ENCODE measurements around the gene TASP1. TPM values are rescaled to one million over a fixed set of nuclear protein-coding genes. Genes with fewer than 3 reads are reported as not detected.

The TASP1 gene
- total RNA-seq, 1 donor from 2014 or later = 10.3 TPM

- Mint-ChIP-seq H3K27ac (ENCODE audit: unreplicated experiment) (no peak overlapping the region), H3K4me1 (ENCODE audit: low read depth, unreplicated experiment) (peaks cover 10% of the 10 kb centered on the region), H3K27me3 (ENCODE audit: low read depth, unreplicated experiment) (no peaks in the 10 kb centered on the region), H3K9me3 (ENCODE audit: unreplicated experiment) (peaks cover 10% of the 10 kb centered on the region), H3K4me3 (ENCODE audit: unreplicated experiment) (no peak overlapping the region), H3K36me3 (ENCODE audit: low read depth, unreplicated experiment) (peaks cover 8% of the 10 kb centered on the region)
- DNase-seq (ENCODE audit: low read depth) (peak; percentile 16), FAIRE-seq (peak; percentile 65)
- H3K4me1 ChIP-seq (ENCODE audit: insufficient read depth, low read length) = peaks cover 5% of the 10 kb centered on the region
- H3K36me3 ChIP-seq (ENCODE audit: insufficient read depth, low read length) = no peaks in the 10 kb centered on the region
- no peaks in the 10 kb centered on the region for H3K27me3 ChIP-seq (ENCODE audit: insufficient read depth, low read length)
- no peak overlapping the region for H3K4me3 ChIP-seq (ENCODE audit: insufficient read depth, low read depth, low read length)
- no peaks in the 10 kb centered on the region for H4K20me1 ChIP-seq (ENCODE audit: insufficient read depth, low read length)
- H3K27ac ChIP-seq (ENCODE audit: low read depth, low read length) = no peak overlapping the region
- no peak overlapping the region for H3K9ac ChIP-seq (ENCODE audit: low read length)
- no peak overlapping the region for H3K4me2 ChIP-seq (ENCODE audit: low read length)
- H2AFZ ChIP-seq (ENCODE audit: low read depth, low read length) = no peak overlapping the region
- no peaks in the 10 kb centered on the region for H3K79me2 ChIP-seq (ENCODE audit: insufficient read depth, low read length)
- H3K9me3 ChIP-seq (ENCODE audit: insufficient read depth, low read depth, low read length) = no peaks in the 10 kb centered on the region
- no peak for TF ChIP-seq CTCF (IDR thresholded peaks at IDR 0.05; ENCODE audit: insufficient read depth, low read depth, low read length)
- no peak for TF ChIP-seq EZH2 (IDR thresholded peaks at IDR 0.05; ENCODE audit: insufficient read depth, low read length)
Measured at GRCh38 chr20:13494019-13494418, 144.7 kb downstream of the TASP1 start.

GRCh38 chr20:13493143-13493542, 145.6 kb downstream of the TASP1 start:
- H3K9ac ChIP-seq (ENCODE audit: low read length) = no peak overlapping the region
- FAIRE-seq (no peak), DNase-seq (ENCODE audit: low read depth) (no peak)
- no peak overlapping the region for H3K4me3 ChIP-seq (ENCODE audit: insufficient read depth, low read depth, low read length)
- TF ChIP-seq EZH2 (IDR thresholded peaks at IDR 0.05; ENCODE audit: insufficient read depth, low read length) (no peak), CTCF (IDR thresholded peaks at IDR 0.05; ENCODE audit: insufficient read depth, low read depth, low read length) (no peak)
- H3K27ac Mint-ChIP-seq (ENCODE audit: unreplicated experiment) = no peak overlapping the region
- peaks cover 10% of the 10 kb centered on the region for H3K4me1 Mint-ChIP-seq (ENCODE audit: low read depth, unreplicated experiment)
- H3K36me3 Mint-ChIP-seq (ENCODE audit: low read depth, unreplicated experiment) = peaks cover 5% of the 10 kb centered on the region
- no peaks in the 10 kb centered on the region for H3K27me3 Mint-ChIP-seq (ENCODE audit: low read depth, unreplicated experiment)
- H4K20me1 ChIP-seq (ENCODE audit: insufficient read depth, low read length) = no peaks in the 10 kb centered on the region
- H3K9me3 Mint-ChIP-seq (ENCODE audit: unreplicated experiment) = peaks cover 6% of the 10 kb centered on the region
- H3K4me2 ChIP-seq (ENCODE audit: low read length) = no peak overlapping the region
- H3K4me3 Mint-ChIP-seq (ENCODE audit: unreplicated experiment) = no peak overlapping the region
- no peaks in the 10 kb centered on the region for H3K9me3 ChIP-seq (ENCODE audit: insufficient read depth, low read depth, low read length)
- H2AFZ ChIP-seq (ENCODE audit: low read depth, low read length) = no peak overlapping the region
- H3K27ac ChIP-seq (ENCODE audit: low read depth, low read length) = no peak overlapping the region
- H3K4me1 ChIP-seq (ENCODE audit: insufficient read depth, low read length) = peaks cover 5% of the 10 kb centered on the region
- H3K27me3 ChIP-seq (ENCODE audit: insufficient read depth, low read length) = no peaks in the 10 kb centered on the region
- H3K36me3 ChIP-seq (ENCODE audit: insufficient read depth, low read length) = no peaks in the 10 kb centered on the region
- H3K79me2 ChIP-seq (ENCODE audit: insufficient read depth, low read length) = no peaks in the 10 kb centered on the region

GRCh38 chr20:13492001-13492481, 146.7 kb downstream of the TASP1 start:
- H3K4me1 Mint-ChIP-seq (ENCODE audit: low read depth, unreplicated experiment) = peaks cover 10% of the 10 kb centered on the region
- Histone ChIP-seq H3K9ac (ENCODE audit: low read length) (peak overlapping the region; percentile 53), H3K36me3 (ENCODE audit: insufficient read depth, low read length) (no peaks in the 10 kb centered on the region), H3K4me3 (ENCODE audit: insufficient read depth, low read depth, low read length) (no peak overlapping the region), H2AFZ (ENCODE audit: low read depth, low read length) (no peak overlapping the region), H3K9me3 (ENCODE audit: insufficient read depth, low read depth, low read length) (no peaks in the 10 kb centered on the region), H3K4me2 (ENCODE audit: low read length) (peak overlapping the region; percentile 52), H3K27me3 (ENCODE audit: insufficient read depth, low read length) (no peaks in the 10 kb centered on the region), H3K4me1 (ENCODE audit: insufficient read depth, low read length) (peaks cover 5% of the 10 kb centered on the region), H3K79me2 (ENCODE audit: insufficient read depth, low read length) (no peaks in the 10 kb centered on the region), H4K20me1 (ENCODE audit: insufficient read depth, low read length) (no peaks in the 10 kb centered on the region), H3K27ac (ENCODE audit: low read depth, low read length) (peak overlapping the region; percentile 55)
- H3K9me3 Mint-ChIP-seq (ENCODE audit: unreplicated experiment) = no peaks in the 10 kb centered on the region
- H3K27ac Mint-ChIP-seq (ENCODE audit: unreplicated experiment) = peak overlapping the region; percentile 75
- H3K4me3 Mint-ChIP-seq (ENCODE audit: unreplicated experiment) = no peak overlapping the region
- DNase-seq (ENCODE audit: low read depth) (peak; percentile 80), FAIRE-seq (peak; percentile 77)
- H3K36me3 Mint-ChIP-seq (ENCODE audit: low read depth, unreplicated experiment) = peaks cover 3% of the 10 kb centered on the region
- H3K27me3 Mint-ChIP-seq (ENCODE audit: low read depth, unreplicated experiment) = no peaks in the 10 kb centered on the region
- no peak for TF ChIP-seq EZH2 (IDR thresholded peaks at IDR 0.05; ENCODE audit: insufficient read depth, low read length)
- no peak for TF ChIP-seq CTCF (IDR thresholded peaks at IDR 0.05; ENCODE audit: insufficient read depth, low read depth, low read length)
